ENCODE data around the gene ARPC2. TPM values are rescaled to one million over a fixed set of nuclear protein-coding genes. Genes with fewer than 3 reads are reported as not detected.

The ARPC2 gene
- total and polyA plus RNA-seq, 10 donors, result 262 to 554 (median 374) TPM

GRCh38 chr2:218274586-218274985 is 57.6 kb downstream of the ARPC2 start:
- H3K27me3 ChIP-seq (replicated peaks in 1 of 7), result no peaks in the 10 kb centered on the region
- peaks cover 26 to 61% (median 39%) of the 10 kb centered on the region in 6 donors for H3K4me1 ChIP-seq
- no peak for DNase-seq
- H3K4me3 ChIP-seq, result no peak overlapping the region
- intact Hi-C loops (cut with DNase I; ENCODE audit: low total_unique reads), result no loop called here
- TF ChIP-seq POLR2AphosphoS5 (IDR thresholded peaks at IDR 0.05) (no peak), CTCF (IDR thresholded peaks at IDR 0.05 in 8 of 11, conservative IDR thresholded peaks at IDR 0.05 in 3 of 11) (no peak), POLR2A (IDR thresholded peaks at IDR 0.05) (no peak)
- 69 to 83% (median 73%) methylated on average over 4 of the region's 4 CpGs for WGBS, 5 donors
- H3K27ac ChIP-seq, result peak overlapping the region in 2 of 8 donors; percentile 86 to 87
- H3K36me3 ChIP-seq, result peaks cover 0 to 78% (median 61%) of the 10 kb centered on the region in 6 donors
- H3K9me3 ChIP-seq, result no peaks in the 10 kb centered on the region

- no peak for TF ChIP-seq POLR2A (IDR thresholded peaks at IDR 0.05)
- no peak for TF ChIP-seq POLR2AphosphoS5 (IDR thresholded peaks at IDR 0.05)
- no peak for TF ChIP-seq CTCF (IDR thresholded peaks at IDR 0.05 in 8 of 11, conservative IDR thresholded peaks at IDR 0.05 in 3 of 11)
- no peak for DNase-seq
- peaks cover 2 to 87% (median 71%) of the 10 kb centered on the region in 6 donors for H3K36me3 ChIP-seq
- H3K27me3 ChIP-seq (replicated peaks in 1 of 7), result no peaks in the 10 kb centered on the region
- peaks cover 26 to 59% (median 38%) of the 10 kb centered on the region in 6 donors for H3K4me1 ChIP-seq
- WGBS, 5 donors, result 69 to 89% (median 77%) methylated on average over 9 of the region's 9 CpGs
- H3K9me3 ChIP-seq, result no peaks in the 10 kb centered on the region
- no peak overlapping the region for H3K4me3 ChIP-seq
- peak overlapping the region in 3 of 8 donors; percentile 10 to 87 (median 86) for H3K27ac ChIP-seq
- intact Hi-C loops (cut with DNase I; ENCODE audit: low total_unique reads), result no loop called here
Observed at GRCh38 chr2:218275371-218276072, 58.5 kb downstream of the ARPC2 start.

- Histone ChIP-seq H3K9me3 (no peaks in the 10 kb centered on the region), H3K36me3 (peaks cover 2 to 100% (median 87%) of the 10 kb centered on the region in 6 donors), H3K27ac (peak overlapping the region in 2 of 8 donors; percentile 13 to 45), H3K4me1 (peaks cover 12 to 50% (median 26%) of the 10 kb centered on the region in 6 donors), H3K27me3 (replicated peaks in 1 of 7) (no peaks in the 10 kb centered on the region), H3K4me3 (no peak overlapping the region)
- 81 to 92% (median 88%) methylated on average over 12 of the region's 12 CpGs for WGBS, 5 donors
- peak; percentile 49 for DNase-seq
- TF ChIP-seq CTCF (IDR thresholded peaks at IDR 0.05 in 8 of 11, conservative IDR thresholded peaks at IDR 0.05 in 3 of 11) (no peak), POLR2A (IDR thresholded peaks at IDR 0.05) (no peak), POLR2AphosphoS5 (IDR thresholded peaks at IDR 0.05) (no peak)
- intact Hi-C loops (cut with DNase I; ENCODE audit: low total_unique reads), result no loop called here
Observed at GRCh38 chr2:218276986-218277755, 60.2 kb downstream of the ARPC2 start.

- Histone ChIP-seq H3K4me1 (peaks cover 11 to 50% (median 26%) of the 10 kb centered on the region in 6 donors), H3K9me3 (no peaks in the 10 kb centered on the region), H3K27me3 (replicated peaks in 1 of 7) (no peaks in the 10 kb centered on the region), H3K27ac (peak overlapping the region in 2 of 8 donors; percentile 11 to 45), H3K36me3 (peaks cover 2 to 100% (median 87%) of the 10 kb centered on the region in 6 donors), H3K4me3 (no peak overlapping the region)
- peak in 1 of 3 donors; percentile 15 for TF ChIP-seq POLR2AphosphoS5 (IDR thresholded peaks at IDR 0.05)
- TF ChIP-seq CTCF (IDR thresholded peaks at IDR 0.05 in 8 of 11, conservative IDR thresholded peaks at IDR 0.05 in 3 of 11), result no peak
- TF ChIP-seq POLR2A (IDR thresholded peaks at IDR 0.05), result no peak
- intact Hi-C loops (cut with DNase I; ENCODE audit: low total_unique reads), result no loop called here
- 72 to 91% (median 88%) methylated on average over 7 of the region's 7 CpGs for WGBS, 5 donors
- peak; percentile 46 for DNase-seq
Observed at GRCh38 chr2:218277921-218278320, 60.9 kb downstream of the ARPC2 start.
